Hepatocyte (in vitro differentiated cells): ENCODE measurements around the gene UBXN4. TPM values are rescaled to one million over a fixed set of nuclear protein-coding genes. Genes with fewer than 3 reads are reported as not detected.

ENCODE experiments used
- DNase-seq: peaks from one replicate; pipeline ENCODE4 v3.0.0-alpha.2; 2016; ENCODE audit warnings: low spot score
- H2AFZ ChIP-seq: fragments of 200-600 bp; sonication (generic); 2 replicates; pipeline ENCODE4 v1.6.0; 2016; ENCODE audit warnings: antibody characterized with exemption, mild to moderate bottlenecking
- H3K27ac ChIP-seq: fragments of 200-600 bp; sonication (generic); 2 replicates; pipeline ENCODE4 v1.5.1; 2016; ENCODE audit warnings: mild to moderate bottlenecking
- H3K27me3 ChIP-seq: fragments of 200-600 bp; sonication (generic); 2 replicates; pipeline ENCODE4 v1.6.1; 2016
- H3K36me3 ChIP-seq: fragments of 200-600 bp; sonication (generic); replicated peaks from 2 replicates; pipeline ENCODE4 v1.5.1; 2016; ENCODE audit warnings: low read depth; ENCODE audit not compliant: insufficient read depth
- H3K4me1 ChIP-seq: fragments of 200-600 bp; sonication (generic); 2 replicates; pipeline ENCODE4 v1.5.1; 2016; ENCODE audit warnings: mild to moderate bottlenecking, moderate library complexity; ENCODE audit not compliant: insufficient read depth
- H3K4me2 ChIP-seq: fragments of 200-600 bp; sonication (generic); 2 replicates; pipeline ENCODE4 v1.6.0; 2016
- H3K4me3 ChIP-seq: fragments of 200-600 bp; sonication (generic); 2 replicates; pipeline ENCODE4 v1.5.1; 2016; ENCODE audit warnings: mild to moderate bottlenecking
- H3K79me2 ChIP-seq: fragments of 200-600 bp; sonication (generic); 2 replicates; pipeline ENCODE4 v1.6.0; 2017; ENCODE audit warnings: mild to moderate bottlenecking
- H3K9me2 ChIP-seq: fragments of 200-600 bp; sonication (generic); replicated peaks from 2 replicates; pipeline ENCODE4 v1.6.0; 2017; ENCODE audit warnings: mild to moderate bottlenecking; ENCODE audit not compliant: insufficient read depth
- H3K9me3 ChIP-seq: fragments of 200-600 bp; sonication (generic); 2 replicates; pipeline ENCODE4 v1.5.1; 2016; ENCODE audit warnings: low read depth, mild to moderate bottlenecking
- H4K20me1 ChIP-seq: fragments of 200-600 bp; sonication (generic); 2 replicates; pipeline ENCODE4 v1.6.0; 2016; ENCODE audit warnings: mild to moderate bottlenecking; ENCODE audit not compliant: insufficient read depth, poor library complexity, severe bottlenecking
- EZH2 ChIP-seq: fragments of 200-600 bp; sonication (generic); IDR thresholded peaks from 2 replicates; pipeline ENCODE4 v1.6.1; 2016; ENCODE audit warnings: antibody characterized with exemption, mild to moderate bottlenecking, borderline replicate concordance
- EZH2phosphoT487 ChIP-seq: fragments of 200-600 bp; sonication (generic); IDR thresholded peaks from one replicate; pipeline ENCODE4 v1.6.1; 2018; ENCODE audit warnings: antibody characterized with exemption, mild to moderate bottlenecking, low read depth, moderate library complexity; ENCODE audit not compliant: unreplicated experiment, severe bottlenecking
- WGBS: methylation state at CpG from one replicate; pipeline ENCODE4 v1.1.6; 2016; ENCODE audit warnings: low lambda C conversion rate; ENCODE audit errors: missing lambda C conversion rate; 5-methylcytosine and 5-hydroxymethylcytosine counted together
- polyA plus RNA-seq: library from polyadenylated mRNA; unstranded; fragments of >200 nt; fragmentation: Nextera tagmentation; extraction: Ambion mirVana; gene quantifications from 2 replicates; pipeline ENCODE4 v1.2.1, GENCODE V29; 2016
- total RNA-seq: library from RNA; depleted of rRNA; stranded (reverse); fragments of >200 nt; gene quantifications from 2 replicates; pipeline ENCODE4 v1.2.3, GENCODE V29; 2014
- TF ChIP-seq, protein P1 (sequence below): fragments of 200-600 bp; sonication (generic); IDR thresholded peaks from 2 replicates; pipeline ENCODE4 v1.5.1; 2016; ENCODE audit warnings: antibody characterized with exemption, mild to moderate bottlenecking; ENCODE audit not compliant: poor library complexity

Gene UBXN4
- total and polyA plus RNA-seq, 2 experiments from 2014 or later, result 111 to 244 TPM

GRCh38 chr2:135775420-135775819, 33.8 kb downstream of the UBXN4 start:
- no peaks in the 10 kb centered on the region for H3K9me2 ChIP-seq
- no peak overlapping the region for H3K4me3 ChIP-seq
- H3K4me2 ChIP-seq, result no peak overlapping the region
- H3K27me3 ChIP-seq, result no peaks in the 10 kb centered on the region
- H3K4me1 ChIP-seq, result no peaks in the 10 kb centered on the region
- no peaks in the 10 kb centered on the region for H3K9me3 ChIP-seq
- no peak overlapping the region for H3K27ac ChIP-seq
- no peak for DNase-seq
- peaks cover 9% of the 10 kb centered on the region for H3K79me2 ChIP-seq
- no peaks in the 10 kb centered on the region for H4K20me1 ChIP-seq
- TF ChIP-seq EZH2 (no peak), EZH2phosphoT487 (no peak)
- TF ChIP-seq, protein P1, sequence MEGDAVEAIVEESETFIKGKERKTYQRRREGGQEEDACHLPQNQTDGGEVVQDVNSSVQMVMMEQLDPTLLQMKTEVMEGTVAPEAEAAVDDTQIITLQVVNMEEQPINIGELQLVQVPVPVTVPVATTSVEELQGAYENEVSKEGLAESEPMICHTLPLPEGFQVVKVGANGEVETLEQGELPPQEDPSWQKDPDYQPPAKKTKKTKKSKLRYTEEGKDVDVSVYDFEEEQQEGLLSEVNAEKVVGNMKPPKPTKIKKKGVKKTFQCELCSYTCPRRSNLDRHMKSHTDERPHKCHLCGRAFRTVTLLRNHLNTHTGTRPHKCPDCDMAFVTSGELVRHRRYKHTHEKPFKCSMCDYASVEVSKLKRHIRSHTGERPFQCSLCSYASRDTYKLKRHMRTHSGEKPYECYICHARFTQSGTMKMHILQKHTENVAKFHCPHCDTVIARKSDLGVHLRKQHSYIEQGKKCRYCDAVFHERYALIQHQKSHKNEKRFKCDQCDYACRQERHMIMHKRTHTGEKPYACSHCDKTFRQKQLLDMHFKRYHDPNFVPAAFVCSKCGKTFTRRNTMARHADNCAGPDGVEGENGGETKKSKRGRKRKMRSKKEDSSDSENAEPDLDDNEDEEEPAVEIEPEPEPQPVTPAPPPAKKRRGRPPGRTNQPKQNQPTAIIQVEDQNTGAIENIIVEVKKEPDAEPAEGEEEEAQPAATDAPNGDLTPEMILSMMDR, result no peak
- WGBS, result 48% methylated on average over 2 of the region's 2 CpGs
- no peak overlapping the region for H2AFZ ChIP-seq
- H3K36me3 ChIP-seq, result peaks cover 6% of the 10 kb centered on the region

DNA sequence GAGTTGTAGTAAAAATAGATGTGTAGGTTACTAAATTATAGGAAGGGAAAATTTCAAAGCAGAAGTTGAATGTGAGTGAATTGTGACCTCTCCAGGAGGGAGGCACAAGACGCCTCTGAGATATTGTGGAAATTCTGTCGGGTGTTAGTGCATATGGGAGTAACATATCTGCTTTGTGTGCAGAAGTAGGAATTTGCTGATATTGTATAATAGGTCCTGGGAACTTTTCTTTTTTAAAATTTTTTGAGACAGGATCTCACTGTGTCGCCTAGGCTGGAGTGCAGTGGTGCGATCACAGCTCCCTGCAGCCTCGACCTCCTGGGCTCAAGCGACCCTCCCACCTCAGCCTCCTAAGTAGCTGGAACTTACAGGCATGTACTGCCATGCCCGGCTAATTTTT, 34.7 kb downstream of the UBXN4 start:
- Histone ChIP-seq H3K27ac (no peak overlapping the region), H3K36me3 (peaks cover 6% of the 10 kb centered on the region), H3K27me3 (no peaks in the 10 kb centered on the region), H3K4me3 (no peak overlapping the region), H2AFZ (no peak overlapping the region), H3K79me2 (peaks cover 3% of the 10 kb centered on the region), H3K9me2 (no peaks in the 10 kb centered on the region), H3K4me2 (no peak overlapping the region), H3K4me1 (no peaks in the 10 kb centered on the region), H4K20me1 (no peaks in the 10 kb centered on the region), H3K9me3 (no peaks in the 10 kb centered on the region)
- WGBS, result 96% methylated on average over 7 of the region's 7 CpGs
- no peak for TF ChIP-seq EZH2phosphoT487
- TF ChIP-seq, protein P1, result no peak
- no peak for DNase-seq

GRCh38 chr2:135782231-135782630, 40.6 kb downstream of the UBXN4 start:
- H3K4me3 ChIP-seq, result no peak overlapping the region
- H3K79me2 ChIP-seq, result no peaks in the 10 kb centered on the region
- H2AFZ ChIP-seq, result no peak overlapping the region
- DNase-seq, result no peak
- TF ChIP-seq EZH2, result no peak
- TF ChIP-seq, protein P1, result no peak
- TF ChIP-seq EZH2phosphoT487, result no peak
- no peaks in the 10 kb centered on the region for H3K27me3 ChIP-seq
- H3K27ac ChIP-seq, result no peak overlapping the region
- no peaks in the 10 kb centered on the region for H4K20me1 ChIP-seq
- H3K9me2 ChIP-seq, result no peaks in the 10 kb centered on the region
- H3K4me1 ChIP-seq, result no peaks in the 10 kb centered on the region
- peaks cover 22% of the 10 kb centered on the region for H3K36me3 ChIP-seq
- H3K4me2 ChIP-seq, result no peak overlapping the region
- WGBS, result 97% methylated on average over 2 of the region's 2 CpGs
- no peaks in the 10 kb centered on the region for H3K9me3 ChIP-seq

- H3K4me3 ChIP-seq, result no peak overlapping the region
- no peaks in the 10 kb centered on the region for H4K20me1 ChIP-seq
- WGBS, result 80% methylated on average over 3 of the region's 3 CpGs
- H3K36me3 ChIP-seq, result peaks cover 22% of the 10 kb centered on the region
- H3K4me1 ChIP-seq, result no peaks in the 10 kb centered on the region
- no peak overlapping the region for H3K4me2 ChIP-seq
- no peak overlapping the region for H2AFZ ChIP-seq
- H3K27me3 ChIP-seq, result no peaks in the 10 kb centered on the region
- H3K9me2 ChIP-seq, result no peaks in the 10 kb centered on the region
- H3K79me2 ChIP-seq, result no peaks in the 10 kb centered on the region
- H3K27ac ChIP-seq, result no peak overlapping the region
- no peak for TF ChIP-seq EZH2phosphoT487
- TF ChIP-seq EZH2, result no peak
- TF ChIP-seq, protein P1, result no peak
- DNase-seq, result no peak
- no peaks in the 10 kb centered on the region for H3K9me3 ChIP-seq
Measured at GRCh38 chr2:135783439-135783838, 41.8 kb downstream of the UBXN4 start.
